Hepatocyte (in vitro differentiated cells): Measurements from ENCODE around the gene ZNF341. TPM values are rescaled to one million over a fixed set of nuclear protein-coding genes. Genes with fewer than 3 reads are reported as not detected.

ENCODE experiments used
- DNase-seq: peaks from one replicate; pipeline ENCODE4 v3.0.0-alpha.2; 2016; ENCODE audit warnings: low spot score
- H2AFZ ChIP-seq: fragments of 200-600 bp; sonication (generic); 2 replicates; pipeline ENCODE4 v1.6.0; 2016; ENCODE audit warnings: antibody characterized with exemption, mild to moderate bottlenecking
- H3K27ac ChIP-seq: fragments of 200-600 bp; sonication (generic); 2 replicates; pipeline ENCODE4 v1.5.1; 2016; ENCODE audit warnings: mild to moderate bottlenecking
- H3K27me3 ChIP-seq: fragments of 200-600 bp; sonication (generic); 2 replicates; pipeline ENCODE4 v1.6.1; 2016
- H3K36me3 ChIP-seq: fragments of 200-600 bp; sonication (generic); replicated peaks from 2 replicates; pipeline ENCODE4 v1.5.1; 2016; ENCODE audit warnings: low read depth; ENCODE audit not compliant: insufficient read depth
- H3K4me1 ChIP-seq: fragments of 200-600 bp; sonication (generic); 2 replicates; pipeline ENCODE4 v1.5.1; 2016; ENCODE audit warnings: mild to moderate bottlenecking, moderate library complexity; ENCODE audit not compliant: insufficient read depth
- H3K4me2 ChIP-seq: fragments of 200-600 bp; sonication (generic); 2 replicates; pipeline ENCODE4 v1.6.0; 2016
- H3K4me3 ChIP-seq: fragments of 200-600 bp; sonication (generic); 2 replicates; pipeline ENCODE4 v1.5.1; 2016; ENCODE audit warnings: mild to moderate bottlenecking
- H3K79me2 ChIP-seq: fragments of 200-600 bp; sonication (generic); 2 replicates; pipeline ENCODE4 v1.6.0; 2017; ENCODE audit warnings: mild to moderate bottlenecking
- H3K9me2 ChIP-seq: fragments of 200-600 bp; sonication (generic); replicated peaks from 2 replicates; pipeline ENCODE4 v1.6.0; 2017; ENCODE audit warnings: mild to moderate bottlenecking; ENCODE audit not compliant: insufficient read depth
- H3K9me3 ChIP-seq: fragments of 200-600 bp; sonication (generic); 2 replicates; pipeline ENCODE4 v1.5.1; 2016; ENCODE audit warnings: low read depth, mild to moderate bottlenecking
- H4K20me1 ChIP-seq: fragments of 200-600 bp; sonication (generic); 2 replicates; pipeline ENCODE4 v1.6.0; 2016; ENCODE audit warnings: mild to moderate bottlenecking; ENCODE audit not compliant: insufficient read depth, poor library complexity, severe bottlenecking
- EZH2 ChIP-seq: fragments of 200-600 bp; sonication (generic); IDR thresholded peaks from 2 replicates; pipeline ENCODE4 v1.6.1; 2016; ENCODE audit warnings: antibody characterized with exemption, mild to moderate bottlenecking, borderline replicate concordance
- EZH2phosphoT487 ChIP-seq: fragments of 200-600 bp; sonication (generic); IDR thresholded peaks from one replicate; pipeline ENCODE4 v1.6.1; 2018; ENCODE audit warnings: antibody characterized with exemption, mild to moderate bottlenecking, low read depth, moderate library complexity; ENCODE audit not compliant: unreplicated experiment, severe bottlenecking
- WGBS: methylation state at CpG from one replicate; pipeline ENCODE4 v1.1.6; 2016; ENCODE audit warnings: low lambda C conversion rate; ENCODE audit errors: missing lambda C conversion rate; 5-methylcytosine and 5-hydroxymethylcytosine counted together
- polyA plus RNA-seq: library from polyadenylated mRNA; unstranded; fragments of >200 nt; fragmentation: Nextera tagmentation; extraction: Ambion mirVana; gene quantifications from 2 replicates; pipeline ENCODE4 v1.2.1, GENCODE V29; 2016
- total RNA-seq: library from RNA; depleted of rRNA; stranded (reverse); fragments of >200 nt; gene quantifications from 2 replicates; pipeline ENCODE4 v1.2.3, GENCODE V29; 2014
- TF ChIP-seq, protein P1 (sequence below): fragments of 200-600 bp; sonication (generic); IDR thresholded peaks from 2 replicates; pipeline ENCODE4 v1.5.1; 2016; ENCODE audit warnings: antibody characterized with exemption, mild to moderate bottlenecking; ENCODE audit not compliant: poor library complexity

The ZNF341 gene
- total and polyA plus RNA-seq, 2 experiments from 2014 or later, result 2.3 to 3.6 TPM

DNA sequence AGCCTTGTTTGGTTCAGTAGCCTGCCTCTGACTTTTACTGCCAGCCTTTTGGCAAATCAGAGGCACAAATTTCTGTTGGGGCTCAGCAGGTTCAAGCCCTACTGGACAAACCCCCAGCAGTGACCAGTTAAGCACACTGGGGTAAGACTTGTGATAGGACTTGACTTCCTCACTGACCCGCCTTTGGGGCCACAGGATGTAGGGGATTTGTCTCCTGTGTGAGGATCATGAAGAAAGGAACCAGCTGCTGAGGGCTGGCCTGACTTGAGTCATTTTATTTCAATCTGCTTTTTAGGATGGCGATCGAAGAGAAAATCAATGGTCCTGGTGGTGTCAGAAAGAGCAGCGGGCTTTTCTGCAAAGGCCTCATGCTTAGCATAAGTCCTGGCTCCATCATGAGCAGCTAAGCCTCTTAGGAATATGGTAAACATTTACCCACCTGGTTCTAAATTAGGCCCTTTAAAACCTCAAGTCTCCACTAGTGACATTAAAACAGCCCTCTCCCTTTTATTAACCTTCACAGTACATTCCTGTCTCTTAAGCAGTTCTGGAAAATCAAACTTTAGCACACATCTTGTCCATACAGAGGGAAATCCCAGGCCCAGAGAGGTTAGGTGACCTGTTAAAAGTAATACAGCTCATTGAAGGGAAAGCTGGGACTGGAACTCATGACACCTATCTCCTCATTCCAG, 96.0 kb downstream of the ZNF341 start:
- Histone ChIP-seq H3K36me3 (no peaks in the 10 kb centered on the region), H3K9me3 (no peaks in the 10 kb centered on the region), H3K27ac (peak overlapping the region; percentile 84), H2AFZ (no peak overlapping the region), H3K79me2 (peaks cover 95% of the 10 kb centered on the region), H4K20me1 (peaks cover 100% of the 10 kb centered on the region), H3K9me2 (no peaks in the 10 kb centered on the region), H3K4me3 (no peak overlapping the region), H3K4me1 (peaks cover 81% of the 10 kb centered on the region), H3K4me2 (peak overlapping the region; percentile 56), H3K27me3 (no peaks in the 10 kb centered on the region)
- TF ChIP-seq EZH2phosphoT487 (no peak), EZH2 (no peak)
- TF ChIP-seq, protein P1, sequence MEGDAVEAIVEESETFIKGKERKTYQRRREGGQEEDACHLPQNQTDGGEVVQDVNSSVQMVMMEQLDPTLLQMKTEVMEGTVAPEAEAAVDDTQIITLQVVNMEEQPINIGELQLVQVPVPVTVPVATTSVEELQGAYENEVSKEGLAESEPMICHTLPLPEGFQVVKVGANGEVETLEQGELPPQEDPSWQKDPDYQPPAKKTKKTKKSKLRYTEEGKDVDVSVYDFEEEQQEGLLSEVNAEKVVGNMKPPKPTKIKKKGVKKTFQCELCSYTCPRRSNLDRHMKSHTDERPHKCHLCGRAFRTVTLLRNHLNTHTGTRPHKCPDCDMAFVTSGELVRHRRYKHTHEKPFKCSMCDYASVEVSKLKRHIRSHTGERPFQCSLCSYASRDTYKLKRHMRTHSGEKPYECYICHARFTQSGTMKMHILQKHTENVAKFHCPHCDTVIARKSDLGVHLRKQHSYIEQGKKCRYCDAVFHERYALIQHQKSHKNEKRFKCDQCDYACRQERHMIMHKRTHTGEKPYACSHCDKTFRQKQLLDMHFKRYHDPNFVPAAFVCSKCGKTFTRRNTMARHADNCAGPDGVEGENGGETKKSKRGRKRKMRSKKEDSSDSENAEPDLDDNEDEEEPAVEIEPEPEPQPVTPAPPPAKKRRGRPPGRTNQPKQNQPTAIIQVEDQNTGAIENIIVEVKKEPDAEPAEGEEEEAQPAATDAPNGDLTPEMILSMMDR, result no peak
- DNase-seq, result no peak
- WGBS, result 78% methylated on average over 4 of the region's 4 CpGs

DNA sequence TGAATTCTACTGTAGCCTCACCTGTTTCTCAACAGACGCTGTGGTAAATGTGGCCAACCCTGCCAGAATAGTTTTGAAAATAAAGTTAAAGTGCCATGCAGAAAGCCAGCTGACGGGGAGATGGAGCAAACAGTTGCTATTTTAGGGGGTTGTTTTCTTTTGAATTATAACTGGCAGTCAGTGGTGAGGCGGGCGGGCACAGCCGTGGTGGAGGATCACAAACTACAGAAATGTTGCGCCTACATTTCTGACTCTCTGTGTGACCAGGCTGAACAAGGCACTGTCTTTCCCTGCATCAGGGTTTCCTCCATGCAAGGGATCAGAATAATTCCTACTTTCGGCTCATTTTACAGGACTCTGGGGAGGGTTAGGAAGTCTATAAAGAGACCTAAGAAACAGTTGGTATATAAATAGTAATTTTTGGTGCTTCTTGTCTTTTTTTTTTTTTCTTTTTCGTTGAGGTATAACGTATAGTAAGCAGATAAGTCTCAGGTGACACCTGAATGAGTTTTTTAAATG, 96.6 kb downstream of the ZNF341 start:
- TF ChIP-seq, protein P1, result no peak
- TF ChIP-seq EZH2phosphoT487 (no peak), EZH2 (no peak)
- Histone ChIP-seq H3K36me3 (no peaks in the 10 kb centered on the region), H4K20me1 (peaks cover 100% of the 10 kb centered on the region), H3K4me3 (no peak overlapping the region), H2AFZ (no peak overlapping the region), H3K27ac (peak overlapping the region; percentile 84), H3K79me2 (peaks cover 95% of the 10 kb centered on the region), H3K27me3 (no peaks in the 10 kb centered on the region), H3K4me2 (peak overlapping the region; percentile 56), H3K4me1 (peaks cover 87% of the 10 kb centered on the region), H3K9me3 (no peaks in the 10 kb centered on the region), H3K9me2 (no peaks in the 10 kb centered on the region)
- no peak for DNase-seq
- 57% methylated on average over 9 of the region's 9 CpGs for WGBS

- 34% methylated on average over 3 of the region's 3 CpGs for WGBS
- peaks cover 98% of the 10 kb centered on the region for H4K20me1 ChIP-seq
- H2AFZ ChIP-seq, result no peak overlapping the region
- H3K79me2 ChIP-seq, result peaks cover 95% of the 10 kb centered on the region
- DNase-seq, result peak; percentile 54
- H3K4me1 ChIP-seq, result peaks cover 90% of the 10 kb centered on the region
- peak overlapping the region; percentile 84 for H3K27ac ChIP-seq
- no peaks in the 10 kb centered on the region for H3K36me3 ChIP-seq
- H3K9me2 ChIP-seq, result no peaks in the 10 kb centered on the region
- TF ChIP-seq EZH2, result no peak
- no peak for TF ChIP-seq EZH2phosphoT487
- TF ChIP-seq, protein P1, result no peak
- no peak overlapping the region for H3K4me3 ChIP-seq
- no peaks in the 10 kb centered on the region for H3K27me3 ChIP-seq
- peak overlapping the region; percentile 56 for H3K4me2 ChIP-seq
- no peaks in the 10 kb centered on the region for H3K9me3 ChIP-seq
Measured at GRCh38 chr20:33828967-33829560, 97.3 kb downstream of the ZNF341 start.
